Endometrial microvascular endothelial cells (primary cell): Measurements from ENCODE around the gene BTBD2. TPM values are rescaled to one million over a fixed set of nuclear protein-coding genes. Genes with fewer than 3 reads are reported as not detected.

Source experiments
- in situ Hi-C: cut with HindIII; loops from 2 replicates; pipeline ENCODE4 v1.10.0; 2017; ENCODE audit warnings: low sequenced_read_pairs, low pct_unique_long_range_greater_than_20kb; ENCODE audit errors: inconsistent ontology term
- total RNA-seq: library from RNA; depleted of rRNA; stranded (reverse); fragments of >200 nt; gene quantifications from one replicate; pipeline ENCODE4 v1.2.3, GENCODE V29; 2015; ENCODE audit errors: inconsistent ontology term

Gene BTBD2
- total RNA-seq, 1 donor from 2014 or later = 88.5 TPM

DNA sequence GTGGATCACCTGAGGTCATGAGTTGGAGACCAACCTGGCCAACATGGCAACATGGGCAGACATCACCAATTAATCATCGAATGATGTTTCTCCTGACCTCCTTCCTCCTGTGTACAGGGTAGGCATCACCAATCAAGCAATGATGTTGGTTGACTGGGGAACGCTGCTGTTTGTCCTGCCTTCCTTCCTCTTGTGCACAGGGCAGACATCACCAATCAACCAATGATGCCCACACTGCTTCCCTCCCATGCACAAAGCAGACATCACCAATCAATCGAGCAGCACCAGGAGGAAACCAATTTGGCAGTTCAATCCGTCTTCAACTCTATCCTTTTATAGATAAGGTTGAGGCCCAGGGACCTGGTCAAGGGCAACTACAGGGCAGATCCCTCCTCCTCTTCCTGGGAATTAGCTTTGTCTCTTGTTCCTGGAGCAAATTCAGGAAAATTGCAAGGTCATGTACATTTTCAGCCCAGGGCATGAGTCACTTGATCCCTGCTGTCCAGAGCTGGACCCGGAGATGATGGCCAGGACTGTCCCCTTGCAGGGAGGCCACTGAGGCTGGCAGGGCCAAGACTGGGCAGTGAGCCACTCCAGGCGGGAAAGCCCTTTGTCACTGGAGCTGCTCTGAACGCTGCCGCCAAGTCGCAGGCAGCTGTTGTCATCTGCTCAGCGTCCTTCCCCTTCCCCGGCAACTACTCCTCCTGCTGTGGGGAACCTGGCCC lies 79.9 kb downstream of the BTBD2 start:
- in situ Hi-C loops = no loop called here

Other genes starting within 250 kb of the BTBD2 start
- gene ATP8B3, start 203.4 kb downstream of the BTBD2 start, total RNA-seq = 2.0 TPM
- 15.7 TPM for gene REXO1, start 167.2 kb downstream of the BTBD2 start, total RNA-seq
- gene KLF16, start 152.1 kb downstream of the BTBD2 start, total RNA-seq = 12.9 TPM
- gene ABHD17A, start 130.2 kb downstream of the BTBD2 start, total RNA-seq = 149 TPM
- 15.5 TPM for gene ADAT3, start 110.3 kb downstream of the BTBD2 start, total RNA-seq
- gene SCAMP4, start 110.3 kb downstream of the BTBD2 start, total RNA-seq = 83.0 TPM
- gene CSNK1G2, start 74.5 kb downstream of the BTBD2 start, total RNA-seq = 63.7 TPM
- 111 TPM for gene MKNK2, start 35.5 kb upstream of the BTBD2 start, total RNA-seq
- 66.6 TPM for gene MOB3A, start 80.6 kb upstream of the BTBD2 start, total RNA-seq
- not detected for gene IZUMO4, start 81.2 kb upstream of the BTBD2 start, total RNA-seq
- gene AP3D1, start 135.9 kb upstream of the BTBD2 start, total RNA-seq = 103 TPM
- gene DOT1L, start 148.2 kb upstream of the BTBD2 start, total RNA-seq = 12.5 TPM
- gene PLEKHJ1, start 220.6 kb upstream of the BTBD2 start, total RNA-seq = 118 TPM
- gene SF3A2, start 221.1 kb upstream of the BTBD2 start, total RNA-seq = 51.0 TPM
- 0.19 TPM for gene AMH, start 233.6 kb upstream of the BTBD2 start, total RNA-seq
- not detected for gene JSRP1, start 240.7 kb upstream of the BTBD2 start, total RNA-seq